ENCODE measurements around the gene CDK17. TPM values are rescaled to one million over a fixed set of nuclear protein-coding genes. Genes with fewer than 3 reads are reported as not detected.
A peak's percentile ranks its signal among the peaks of the same experiment; 100 is the strongest.

The CDK17 gene
- total RNA-seq, 1 donor from 2014 or later, result 112 TPM

- Mint-ChIP-seq H3K4me3 (ENCODE audit: unreplicated experiment) (no peak overlapping the region), H3K4me1 (ENCODE audit: unreplicated experiment) (peaks cover 30% of the 10 kb centered on the region), H3K9me3 (ENCODE audit: unreplicated experiment) (no peaks in the 10 kb centered on the region), H3K27me3 (ENCODE audit: unreplicated experiment) (peaks cover 14% of the 10 kb centered on the region), H3K36me3 (ENCODE audit: low read depth, unreplicated experiment) (peaks cover 45% of the 10 kb centered on the region), H3K27ac (ENCODE audit: unreplicated experiment) (no peak overlapping the region)
- TF ChIP-seq, protein P1, sequence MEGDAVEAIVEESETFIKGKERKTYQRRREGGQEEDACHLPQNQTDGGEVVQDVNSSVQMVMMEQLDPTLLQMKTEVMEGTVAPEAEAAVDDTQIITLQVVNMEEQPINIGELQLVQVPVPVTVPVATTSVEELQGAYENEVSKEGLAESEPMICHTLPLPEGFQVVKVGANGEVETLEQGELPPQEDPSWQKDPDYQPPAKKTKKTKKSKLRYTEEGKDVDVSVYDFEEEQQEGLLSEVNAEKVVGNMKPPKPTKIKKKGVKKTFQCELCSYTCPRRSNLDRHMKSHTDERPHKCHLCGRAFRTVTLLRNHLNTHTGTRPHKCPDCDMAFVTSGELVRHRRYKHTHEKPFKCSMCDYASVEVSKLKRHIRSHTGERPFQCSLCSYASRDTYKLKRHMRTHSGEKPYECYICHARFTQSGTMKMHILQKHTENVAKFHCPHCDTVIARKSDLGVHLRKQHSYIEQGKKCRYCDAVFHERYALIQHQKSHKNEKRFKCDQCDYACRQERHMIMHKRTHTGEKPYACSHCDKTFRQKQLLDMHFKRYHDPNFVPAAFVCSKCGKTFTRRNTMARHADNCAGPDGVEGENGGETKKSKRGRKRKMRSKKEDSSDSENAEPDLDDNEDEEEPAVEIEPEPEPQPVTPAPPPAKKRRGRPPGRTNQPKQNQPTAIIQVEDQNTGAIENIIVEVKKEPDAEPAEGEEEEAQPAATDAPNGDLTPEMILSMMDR (IDR thresholded peaks at IDR 0.05; ENCODE audit: unreplicated experiment), result no peak
- DNase-seq (ENCODE audit: low spot score), result no peak
Observed at GRCh38 chr12:96256672-96257361, 143.4 kb downstream of the CDK17 start.

GRCh38 chr12:96255077-96255476, 145.2 kb downstream of the CDK17 start:
- no peaks in the 10 kb centered on the region for H3K9me3 Mint-ChIP-seq (ENCODE audit: unreplicated experiment)

DNA sequence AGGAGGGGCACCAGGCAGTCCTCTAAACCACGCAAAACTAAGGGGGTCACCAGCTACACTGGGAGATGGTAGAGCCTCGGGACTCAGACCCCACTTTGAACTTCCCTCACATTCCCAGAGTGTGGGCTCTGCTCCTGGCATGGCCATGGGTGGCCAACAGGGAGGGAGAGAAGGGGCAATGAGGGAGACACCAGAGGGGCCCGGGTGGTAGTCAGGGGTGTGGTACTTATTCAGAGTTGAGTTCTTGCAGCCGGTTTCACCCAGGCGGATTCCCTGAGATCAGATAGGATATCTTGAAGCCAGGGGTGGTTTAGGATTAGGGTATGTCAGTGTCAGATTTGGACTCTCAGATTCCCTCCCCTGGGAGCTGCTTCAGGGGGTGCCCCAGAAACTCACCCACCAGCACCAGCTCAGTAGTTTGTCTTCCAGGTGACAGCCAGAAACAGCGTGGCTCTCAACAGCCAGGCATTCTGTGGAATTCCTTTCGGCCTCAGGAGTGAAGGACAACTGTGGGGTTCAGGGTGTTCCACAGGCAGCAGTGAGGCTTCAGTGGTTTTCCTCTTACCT, 150.0 kb downstream of the CDK17 start:
- H3K4me1 Mint-ChIP-seq (ENCODE audit: unreplicated experiment), result peaks cover 59% of the 10 kb centered on the region
- DNase-seq (ENCODE audit: low spot score), result no peak
- no peaks in the 10 kb centered on the region for H3K9me3 Mint-ChIP-seq (ENCODE audit: unreplicated experiment)

More at GRCh38 chr12:96255077-96255476, 145.2 kb downstream of the CDK17 start:
- H3K27ac Mint-ChIP-seq (ENCODE audit: unreplicated experiment), result no peak overlapping the region
- H3K4me1 Mint-ChIP-seq (ENCODE audit: unreplicated experiment), result peaks cover 33% of the 10 kb centered on the region
- peak; percentile 57 for DNase-seq (ENCODE audit: low spot score)
- peaks cover 47% of the 10 kb centered on the region for H3K36me3 Mint-ChIP-seq (ENCODE audit: low read depth, unreplicated experiment)
- H3K4me3 Mint-ChIP-seq (ENCODE audit: unreplicated experiment), result no peak overlapping the region
- H3K27me3 Mint-ChIP-seq (ENCODE audit: unreplicated experiment), result peaks cover 25% of the 10 kb centered on the region
- TF ChIP-seq, protein P1 (IDR thresholded peaks at IDR 0.05; ENCODE audit: unreplicated experiment), result no peak

GRCh38 chr12:96249196-96250118, 150.8 kb downstream of the CDK17 start:
- Mint-ChIP-seq H3K36me3 (ENCODE audit: low read depth, unreplicated experiment) (peaks cover 72% of the 10 kb centered on the region), H3K27me3 (ENCODE audit: unreplicated experiment) (peaks cover 31% of the 10 kb centered on the region)
- DNase-seq (ENCODE audit: low spot score), result no peak

More for the DNA sequence above, 150.0 kb downstream of the CDK17 start:
- Mint-ChIP-seq H3K27ac (ENCODE audit: unreplicated experiment) (peak overlapping the region; percentile 84), H3K36me3 (ENCODE audit: low read depth, unreplicated experiment) (peaks cover 72% of the 10 kb centered on the region), H3K27me3 (ENCODE audit: unreplicated experiment) (peaks cover 35% of the 10 kb centered on the region), H3K4me3 (ENCODE audit: unreplicated experiment) (peak overlapping the region; percentile 76)
- TF ChIP-seq, protein P1 (IDR thresholded peaks at IDR 0.05; ENCODE audit: unreplicated experiment), result no peak

More at GRCh38 chr12:96249196-96250118, 150.8 kb downstream of the CDK17 start:
- TF ChIP-seq, protein P1 (IDR thresholded peaks at IDR 0.05; ENCODE audit: unreplicated experiment), result no peak
- Mint-ChIP-seq H3K9me3 (ENCODE audit: unreplicated experiment) (no peaks in the 10 kb centered on the region), H3K27ac (ENCODE audit: unreplicated experiment) (peak overlapping the region; percentile 84), H3K4me1 (ENCODE audit: unreplicated experiment) (peaks cover 59% of the 10 kb centered on the region), H3K4me3 (ENCODE audit: unreplicated experiment) (peak overlapping the region; percentile 82)
